ENCODE results near the gene DENND5B.

DNA sequence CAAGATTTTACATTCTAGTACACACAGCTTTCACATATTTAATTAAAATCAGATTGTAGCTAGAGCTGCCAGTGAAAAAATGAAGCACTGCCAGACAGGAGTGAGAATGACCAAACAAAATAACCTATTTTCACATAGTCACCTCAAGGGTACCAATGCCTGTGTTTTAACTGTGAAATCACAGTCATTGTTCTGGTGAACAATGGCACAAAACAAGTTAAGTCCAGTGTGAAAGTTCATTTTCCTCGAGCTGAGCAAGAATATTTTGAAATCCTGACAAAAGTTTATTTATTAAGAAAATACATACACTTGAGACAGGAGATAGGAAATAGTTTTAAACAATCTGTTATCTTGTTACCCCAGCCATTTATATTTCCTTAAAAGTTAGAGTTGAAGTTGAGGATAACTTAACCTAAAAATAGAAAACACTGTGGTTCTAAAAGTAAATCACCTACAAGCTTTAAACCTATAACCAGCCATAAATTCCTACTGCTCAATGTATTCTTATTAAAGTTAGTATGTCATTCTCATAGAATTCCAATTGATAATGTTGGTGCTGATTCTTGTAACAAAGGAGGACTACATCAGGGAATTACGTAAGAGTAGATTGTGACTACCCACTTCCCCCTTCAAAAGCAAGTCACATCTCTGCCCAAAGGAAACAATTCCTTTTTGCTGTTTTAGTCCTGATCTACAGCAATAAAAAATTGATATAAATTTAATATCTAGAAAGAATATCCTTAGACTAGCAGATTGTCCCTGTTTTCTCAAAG is 15.9 kb downstream of the DENND5B start:
- TF ChIP-seq SP2 (tag by site-specific recombination; IDR thresholded peaks at IDR 0.05) (no peak), ZNF121 (tag by site-specific recombination; IDR thresholded peaks at IDR 0.05) (no peak), ZNF302 (tag by site-specific recombination; IDR thresholded peaks at IDR 0.05; ENCODE audit: low read depth) (no peak), GLI4 (tag by site-specific recombination; IDR thresholded peaks at IDR 0.05) (no peak), ZFP41 (tag by site-specific recombination; IDR thresholded peaks at IDR 0.05; ENCODE audit: borderline replicate concordance) (no peak), ZNF785 (tag by site-specific recombination; IDR thresholded peaks at IDR 0.05) (no peak), ZNF24 (tag by site-specific recombination; IDR thresholded peaks at IDR 0.05) (no peak), GLI2 (tag by site-specific recombination; IDR thresholded peaks at IDR 0.05; ENCODE audit: borderline replicate concordance, low read depth) (no peak), ZNF629 (tag by site-specific recombination; IDR thresholded peaks at IDR 0.05) (no peak)
- TF ChIP-seq, protein P1, sequence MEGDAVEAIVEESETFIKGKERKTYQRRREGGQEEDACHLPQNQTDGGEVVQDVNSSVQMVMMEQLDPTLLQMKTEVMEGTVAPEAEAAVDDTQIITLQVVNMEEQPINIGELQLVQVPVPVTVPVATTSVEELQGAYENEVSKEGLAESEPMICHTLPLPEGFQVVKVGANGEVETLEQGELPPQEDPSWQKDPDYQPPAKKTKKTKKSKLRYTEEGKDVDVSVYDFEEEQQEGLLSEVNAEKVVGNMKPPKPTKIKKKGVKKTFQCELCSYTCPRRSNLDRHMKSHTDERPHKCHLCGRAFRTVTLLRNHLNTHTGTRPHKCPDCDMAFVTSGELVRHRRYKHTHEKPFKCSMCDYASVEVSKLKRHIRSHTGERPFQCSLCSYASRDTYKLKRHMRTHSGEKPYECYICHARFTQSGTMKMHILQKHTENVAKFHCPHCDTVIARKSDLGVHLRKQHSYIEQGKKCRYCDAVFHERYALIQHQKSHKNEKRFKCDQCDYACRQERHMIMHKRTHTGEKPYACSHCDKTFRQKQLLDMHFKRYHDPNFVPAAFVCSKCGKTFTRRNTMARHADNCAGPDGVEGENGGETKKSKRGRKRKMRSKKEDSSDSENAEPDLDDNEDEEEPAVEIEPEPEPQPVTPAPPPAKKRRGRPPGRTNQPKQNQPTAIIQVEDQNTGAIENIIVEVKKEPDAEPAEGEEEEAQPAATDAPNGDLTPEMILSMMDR (tag by site-specific recombination; IDR thresholded peaks at IDR 0.05) = no peak
- TF ChIP-seq, protein P2, sequence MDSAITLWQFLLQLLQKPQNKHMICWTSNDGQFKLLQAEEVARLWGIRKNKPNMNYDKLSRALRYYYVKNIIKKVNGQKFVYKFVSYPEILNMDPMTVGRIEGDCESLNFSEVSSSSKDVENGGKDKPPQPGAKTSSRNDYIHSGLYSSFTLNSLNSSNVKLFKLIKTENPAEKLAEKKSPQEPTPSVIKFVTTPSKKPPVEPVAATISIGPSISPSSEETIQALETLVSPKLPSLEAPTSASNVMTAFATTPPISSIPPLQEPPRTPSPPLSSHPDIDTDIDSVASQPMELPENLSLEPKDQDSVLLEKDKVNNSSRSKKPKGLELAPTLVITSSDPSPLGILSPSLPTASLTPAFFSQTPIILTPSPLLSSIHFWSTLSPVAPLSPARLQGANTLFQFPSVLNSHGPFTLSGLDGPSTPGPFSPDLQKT (IDR thresholded peaks at IDR 0.05; ENCODE audit: borderline replicate concordance, low read depth, low read length) = no peak

Measured in HEK293 (cell line).